ENCODE data around the gene PRKAB2. TPM values are rescaled to one million over a fixed set of nuclear protein-coding genes. Genes with fewer than 3 reads are reported as not detected.

PRKAB2 gene
- total RNA-seq, 1 experiment from 2014 or later: 17.8 TPM

- Histone ChIP-seq H2BK15ac (ENCODE audit: low read depth, low read length) (no peak overlapping the region), H3K9me3 (ENCODE audit: control insufficient read depth, low read depth, low read length) (no peaks in the 10 kb centered on the region), H4K91ac (ENCODE audit: insufficient read length, low read depth, low read length) (no peak overlapping the region), H3K27me3 (ENCODE audit: insufficient read depth, low read length) (no peaks in the 10 kb centered on the region), H4K8ac (replicated peaks; ENCODE audit: insufficient read length, low read depth, low read length) (no peak overlapping the region), H3K27ac (ENCODE audit: insufficient read length, low read depth, low read length) (no peak overlapping the region), H3K9ac (ENCODE audit: extremely low read depth, insufficient read length, low read length) (no peak overlapping the region), H3K4me1 (ENCODE audit: insufficient read depth, low read length) (no peaks in the 10 kb centered on the region), H2BK20ac (ENCODE audit: low read depth, low read length, poor library complexity, severe bottlenecking) (no peak overlapping the region), H2BK5ac (ENCODE audit: insufficient read length, low read length) (no peak overlapping the region), H3K23ac (ENCODE audit: insufficient read length, low read depth, low read length) (no peak overlapping the region), H3K4me2 (ENCODE audit: insufficient read depth, insufficient read length, low read length) (no peak overlapping the region), H4K5ac (ENCODE audit: insufficient read length, low read depth, low read length) (no peak overlapping the region), H3K14ac (ENCODE audit: insufficient read depth, low read length) (no peak overlapping the region), H4K20me1 (ENCODE audit: control insufficient read depth, insufficient read depth, insufficient read length) (no peaks in the 10 kb centered on the region), H3K4ac (ENCODE audit: low read depth, low read length) (no peak overlapping the region), H2AFZ (ENCODE audit: low read length) (no peak overlapping the region), H2AK5ac (ENCODE audit: insufficient read length, low read length) (no peak overlapping the region), H3K79me1 (ENCODE audit: insufficient read depth, low read depth, low read length, poor library complexity, severe bottlenecking) (no peaks in the 10 kb centered on the region), H3K79me2 (ENCODE audit: insufficient read depth, low read length) (no peaks in the 10 kb centered on the region), H3K56ac (ENCODE audit: insufficient read length, low read depth, low read length) (no peak overlapping the region), H3K23me2 (ENCODE audit: insufficient read length, low read depth, low read length, poor library complexity, severe bottlenecking) (no peaks in the 10 kb centered on the region), H2BK120ac (ENCODE audit: low read depth, low read length, poor library complexity, severe bottlenecking) (no peak overlapping the region), H3K18ac (ENCODE audit: insufficient read length, low read depth, low read length) (no peak overlapping the region), H3T11ph (ENCODE audit: low read length) (no peak overlapping the region), H2BK12ac (ENCODE audit: insufficient read length, low read depth, low read length) (no peak overlapping the region)
- peaks cover 2 to 4% of the 10 kb centered on the region in 2 experiments; a peak in 1 of 4 replicates for H3K4me1 Mint-ChIP-seq
- no peaks in the 10 kb centered on the region; a peak in 1 of 7 replicates for H3K36me3 Mint-ChIP-seq (ENCODE audit: insufficient read depth in 1 of 3, low read depth in 3 of 3)
- no peak overlapping the region for H3K4me3 Mint-ChIP-seq
- H3K9me3 Mint-ChIP-seq: no peaks in the 10 kb centered on the region
- no peak for DNase-seq
- no peak overlapping the region for H3K27ac Mint-ChIP-seq
- TF ChIP-seq, protein P1, sequence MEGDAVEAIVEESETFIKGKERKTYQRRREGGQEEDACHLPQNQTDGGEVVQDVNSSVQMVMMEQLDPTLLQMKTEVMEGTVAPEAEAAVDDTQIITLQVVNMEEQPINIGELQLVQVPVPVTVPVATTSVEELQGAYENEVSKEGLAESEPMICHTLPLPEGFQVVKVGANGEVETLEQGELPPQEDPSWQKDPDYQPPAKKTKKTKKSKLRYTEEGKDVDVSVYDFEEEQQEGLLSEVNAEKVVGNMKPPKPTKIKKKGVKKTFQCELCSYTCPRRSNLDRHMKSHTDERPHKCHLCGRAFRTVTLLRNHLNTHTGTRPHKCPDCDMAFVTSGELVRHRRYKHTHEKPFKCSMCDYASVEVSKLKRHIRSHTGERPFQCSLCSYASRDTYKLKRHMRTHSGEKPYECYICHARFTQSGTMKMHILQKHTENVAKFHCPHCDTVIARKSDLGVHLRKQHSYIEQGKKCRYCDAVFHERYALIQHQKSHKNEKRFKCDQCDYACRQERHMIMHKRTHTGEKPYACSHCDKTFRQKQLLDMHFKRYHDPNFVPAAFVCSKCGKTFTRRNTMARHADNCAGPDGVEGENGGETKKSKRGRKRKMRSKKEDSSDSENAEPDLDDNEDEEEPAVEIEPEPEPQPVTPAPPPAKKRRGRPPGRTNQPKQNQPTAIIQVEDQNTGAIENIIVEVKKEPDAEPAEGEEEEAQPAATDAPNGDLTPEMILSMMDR (conservative IDR thresholded peaks at IDR 0.05): no peak
- no CpG with 5 or more reads among the region's 2 CpGs for WGBS (ENCODE audit: extremely low coverage, insufficient read length, low lambda C conversion rate)
- H3K27me3 Mint-ChIP-seq (ENCODE audit: low read depth): no peaks in the 10 kb centered on the region; the same call in 1 of the 2 replicates
Observed at GRCh38 chr1:147211577-147211976, 39.3 kb upstream of the PRKAB2 start.
